Measurements from ENCODE around the gene TNFRSF1A. TPM values are rescaled to one million over a fixed set of nuclear protein-coding genes. Genes with fewer than 3 reads are reported as not detected.
"Not testable (repeated sequence)": the region's sequence is repeated elsewhere in the genome, so short reads cannot be mapped to it uniquely, and the experiment has no call there.

Gene TNFRSF1A
- total and polyA plus RNA-seq, 7 donors: 31.7 to 191 (median 135) TPM

- Histone ChIP-seq H3K4me1 (peaks cover 0 to 23% (median 16%) of the 10 kb centered on the region in 4 donors), H3K27me3 (no peaks in the 10 kb centered on the region), H3K4me3 (no peak overlapping the region), H3K27ac (peak overlapping the region in 2 of 4 donors; percentile 50 to 53), H3K9me3 (no peaks in the 10 kb centered on the region), H3K36me3 (no peaks in the 10 kb centered on the region)
- 10 to 63% methylated on average over 5 of the region's 5 CpGs for WGBS, 2 donors
- DNase-seq: peak; percentile 51
- intact Hi-C loops (cut with DNase I): no loop called here
- TF ChIP-seq POLR2A (IDR thresholded peaks at IDR 0.05) (no peak), POLR2AphosphoS5 (IDR thresholded peaks at IDR 0.05) (peak in 1 of 4 donors; percentile 37)
These were observed 46.6 kb downstream of the TNFRSF1A start for GRCh38 chr12:6295094-6295811.

DNA sequence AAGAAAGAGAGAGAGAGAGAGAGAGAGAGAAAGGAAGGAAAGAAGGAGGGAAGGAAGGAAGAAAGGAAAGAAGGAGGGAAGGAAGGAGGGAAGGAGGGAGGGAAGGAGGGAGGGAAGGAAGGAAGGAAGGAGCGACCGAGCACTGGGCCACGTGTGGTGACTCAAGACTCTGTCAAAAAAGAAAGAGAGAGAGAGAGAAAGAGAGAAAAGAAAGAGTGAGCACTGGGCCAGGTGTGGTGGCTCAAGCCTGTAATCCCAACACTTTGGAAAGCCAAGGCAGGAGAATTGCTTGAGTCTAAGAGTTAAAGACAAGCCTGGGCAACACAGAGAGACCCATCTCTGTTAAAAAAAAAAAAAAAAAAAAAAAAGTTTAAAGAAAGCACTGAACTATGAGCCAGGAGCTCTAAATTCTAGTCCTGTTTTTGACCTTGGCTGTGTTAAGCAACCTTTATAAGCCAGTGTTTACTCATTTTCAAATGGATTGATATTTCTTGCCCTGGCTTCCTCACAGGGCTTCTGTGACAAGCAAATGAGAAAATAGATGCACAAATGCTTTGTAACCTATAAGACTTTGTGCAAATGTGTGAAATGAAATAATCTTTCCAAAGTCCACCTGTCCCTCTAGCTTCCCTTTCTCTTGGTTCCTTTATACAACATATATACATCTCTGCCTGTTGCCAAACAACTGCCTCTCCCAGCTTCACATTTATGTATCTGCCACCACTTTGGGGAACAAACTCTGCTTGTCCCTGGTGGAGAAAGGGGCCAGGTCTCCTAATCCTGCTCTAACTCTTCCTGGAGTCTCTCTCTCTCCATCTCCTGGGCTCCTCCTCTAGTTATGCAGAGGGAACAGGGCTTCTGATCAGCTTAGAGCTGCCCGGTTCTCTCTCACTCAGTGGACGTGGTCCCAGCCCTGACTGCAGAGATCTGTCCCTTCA is 47.5 kb downstream of the TNFRSF1A start:
- H3K9me3 ChIP-seq: no peaks in the 10 kb centered on the region
- no peak overlapping the region for H3K4me3 ChIP-seq
- H3K27me3 ChIP-seq: no peaks in the 10 kb centered on the region
- DNase-seq: no peak
- WGBS, 2 donors: 7 to 43% methylated on average over 5 of the region's 5 CpGs
- no peak for TF ChIP-seq POLR2A (IDR thresholded peaks at IDR 0.05)
- TF ChIP-seq POLR2AphosphoS5 (IDR thresholded peaks at IDR 0.05): no peak
- TF ChIP-seq, protein P1, sequence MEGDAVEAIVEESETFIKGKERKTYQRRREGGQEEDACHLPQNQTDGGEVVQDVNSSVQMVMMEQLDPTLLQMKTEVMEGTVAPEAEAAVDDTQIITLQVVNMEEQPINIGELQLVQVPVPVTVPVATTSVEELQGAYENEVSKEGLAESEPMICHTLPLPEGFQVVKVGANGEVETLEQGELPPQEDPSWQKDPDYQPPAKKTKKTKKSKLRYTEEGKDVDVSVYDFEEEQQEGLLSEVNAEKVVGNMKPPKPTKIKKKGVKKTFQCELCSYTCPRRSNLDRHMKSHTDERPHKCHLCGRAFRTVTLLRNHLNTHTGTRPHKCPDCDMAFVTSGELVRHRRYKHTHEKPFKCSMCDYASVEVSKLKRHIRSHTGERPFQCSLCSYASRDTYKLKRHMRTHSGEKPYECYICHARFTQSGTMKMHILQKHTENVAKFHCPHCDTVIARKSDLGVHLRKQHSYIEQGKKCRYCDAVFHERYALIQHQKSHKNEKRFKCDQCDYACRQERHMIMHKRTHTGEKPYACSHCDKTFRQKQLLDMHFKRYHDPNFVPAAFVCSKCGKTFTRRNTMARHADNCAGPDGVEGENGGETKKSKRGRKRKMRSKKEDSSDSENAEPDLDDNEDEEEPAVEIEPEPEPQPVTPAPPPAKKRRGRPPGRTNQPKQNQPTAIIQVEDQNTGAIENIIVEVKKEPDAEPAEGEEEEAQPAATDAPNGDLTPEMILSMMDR (IDR thresholded peaks at IDR 0.05): no peak
- no peak for TF ChIP-seq EP300 (IDR thresholded peaks at IDR 0.05)
- H3K27ac ChIP-seq: peak overlapping the region in 2 of 4 donors; percentile 50 to 53
- intact Hi-C loops (cut with DNase I): no loop called here
- no peaks in the 10 kb centered on the region for H3K36me3 ChIP-seq
- peaks cover 0 to 23% (median 16%) of the 10 kb centered on the region in 4 donors for H3K4me1 ChIP-seq

GRCh38 chr12:6292606-6293005 is 49.3 kb downstream of the TNFRSF1A start:
- H3K4me3 ChIP-seq: no peak overlapping the region
- H3K9me3 ChIP-seq: no peaks in the 10 kb centered on the region
- H3K4me1 ChIP-seq: peaks cover 0 to 23% (median 16%) of the 10 kb centered on the region in 4 donors
- H3K36me3 ChIP-seq: no peaks in the 10 kb centered on the region
- no peaks in the 10 kb centered on the region for H3K27me3 ChIP-seq
- intact Hi-C loops (cut with DNase I): no loop called here
- no peak for DNase-seq
- no peak overlapping the region for H3K27ac ChIP-seq
- TF ChIP-seq, protein P1 (IDR thresholded peaks at IDR 0.05): no peak
- no peak for TF ChIP-seq POLR2A (IDR thresholded peaks at IDR 0.05)
- TF ChIP-seq EP300 (IDR thresholded peaks at IDR 0.05): no peak
- no peak for TF ChIP-seq POLR2AphosphoS5 (IDR thresholded peaks at IDR 0.05)
- WGBS, 2 donors: 19 to 67% methylated on average over 2 of the region's 2 CpGs

DNA sequence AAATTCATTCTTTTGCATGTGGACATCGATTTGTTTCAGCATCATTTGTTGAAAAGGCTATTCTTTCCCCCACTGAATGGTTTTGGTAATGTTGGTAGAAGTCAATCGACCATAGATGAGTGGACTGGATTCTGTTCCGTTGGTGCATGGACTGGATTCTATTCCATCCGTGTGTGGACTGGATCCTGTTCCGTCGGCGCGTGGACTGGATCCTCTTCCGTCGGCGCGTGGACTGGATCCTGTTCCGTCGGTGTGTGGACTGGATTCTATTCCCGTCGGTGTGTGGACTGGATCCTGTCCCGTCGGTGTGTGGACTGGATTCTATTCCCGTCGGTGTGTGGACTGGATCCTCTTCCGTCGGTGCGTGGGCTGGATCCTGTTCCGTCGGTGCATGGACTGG is 52.0 kb downstream of the TNFRSF1A start:
- DNase-seq; H3K4me3 ChIP-seq; H3K27ac ChIP-seq; H3K27me3 ChIP-seq; H3K36me3 ChIP-seq; intact Hi-C loops (cut with DNase I); H3K9me3 ChIP-seq: not testable (repeated sequence)
- 97 to 98% methylated on average over 18 of the region's 25 CpGs for WGBS, 2 donors
- peaks cover 0 to 11% (median 6%) of the 10 kb centered on the region in 4 donors for H3K4me1 ChIP-seq

- H3K9me3 ChIP-seq; H3K27me3 ChIP-seq; H3K36me3 ChIP-seq; H3K27ac ChIP-seq; H3K4me3 ChIP-seq; intact Hi-C loops (cut with DNase I); DNase-seq; H3K4me1 ChIP-seq: not testable (repeated sequence)
- 96 to 97% methylated on average over 10 of the region's 10 CpGs for WGBS, 2 donors
These were observed 52.8 kb downstream of the TNFRSF1A start for GRCh38 chr12:6289081-6289480.

DNA sequence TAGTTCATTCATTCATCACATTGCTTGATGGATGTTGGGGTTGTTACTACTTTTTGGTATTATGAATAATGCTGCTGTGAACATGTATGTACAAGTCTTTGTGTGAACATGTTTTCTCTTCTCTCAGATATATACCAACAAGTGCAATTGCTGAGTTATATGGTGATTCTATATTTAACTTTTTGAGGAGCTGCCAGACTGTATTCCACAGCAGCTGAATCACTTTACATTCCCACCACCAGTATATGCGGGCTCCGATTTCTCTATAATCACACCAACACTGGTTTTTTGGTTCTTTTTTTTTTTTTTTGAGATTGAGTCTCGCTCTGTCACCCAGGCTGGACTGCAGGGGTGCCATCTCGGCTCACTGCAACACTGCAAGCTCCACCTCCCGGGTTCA is 53.6 kb downstream of the TNFRSF1A start:
- no peak for TF ChIP-seq POLR2A (IDR thresholded peaks at IDR 0.05)
- intact Hi-C loops (cut with DNase I): no loop called here
- Histone ChIP-seq H3K27ac (no peak overlapping the region), H3K9me3 (no peaks in the 10 kb centered on the region), H3K4me1 (peaks cover 0 to 7% (median 0%) of the 10 kb centered on the region in 4 donors), H3K36me3 (no peaks in the 10 kb centered on the region), H3K4me3 (no peak overlapping the region), H3K27me3 (no peaks in the 10 kb centered on the region)
- WGBS, 2 donors: 93% methylated on average over 5 of the region's 5 CpGs
- no peak for DNase-seq

Measured in sigmoid colon (tissue), 7 donors.